H9 (cell line): ENCODE measurements around the gene SRSF7. TPM values are rescaled to one million over a fixed set of nuclear protein-coding genes. Genes with fewer than 3 reads are reported as not detected.

ENCODE experiments used
- DNase-seq: peaks from one replicate; pipeline ENCODE4 v3.0.0-alpha.2; 2017
- H2AFZ ChIP-seq: one replicate; pipeline ENCODE4 v1.6.1; 2013; ENCODE audit warnings: mild to moderate bottlenecking, low read length, control low read depth, moderate library complexity
- H2AK5ac ChIP-seq: 2 replicates; pipeline ENCODE4 v1.6.1; 2013; ENCODE audit warnings: low read length, control low read depth, mixed read lengths; ENCODE audit not compliant: insufficient read length
- H2BK120ac ChIP-seq: one replicate; pipeline ENCODE4 v1.6.1; 2013; ENCODE audit warnings: low read depth, mild to moderate bottlenecking, low read length, control low read depth, inconsistent platforms; ENCODE audit not compliant: poor library complexity, severe bottlenecking
- H2BK12ac ChIP-seq: 2 replicates; pipeline ENCODE4 v1.6.1; 2013; ENCODE audit warnings: low read length, control low read depth, mixed read lengths, low read depth; ENCODE audit not compliant: insufficient read length
- H2BK15ac ChIP-seq: 2 replicates; pipeline ENCODE4 v1.6.1; 2013; ENCODE audit warnings: low read depth, low read length, control low read depth
- H2BK20ac ChIP-seq: one replicate; pipeline ENCODE4 v1.6.1; 2013; ENCODE audit warnings: low read depth, mild to moderate bottlenecking, low read length, control low read depth, inconsistent platforms; ENCODE audit not compliant: poor library complexity, severe bottlenecking
- H2BK5ac ChIP-seq: 2 replicates; pipeline ENCODE4 v1.6.1; 2013; ENCODE audit warnings: low read length, control low read depth, mixed read lengths; ENCODE audit not compliant: insufficient read length
- H3K14ac ChIP-seq: 2 replicates; pipeline ENCODE4 v1.6.1; 2013; ENCODE audit warnings: low read length, control low read depth; ENCODE audit not compliant: insufficient read depth
- H3K18ac ChIP-seq: 2 replicates; pipeline ENCODE4 v1.6.1; 2013; ENCODE audit warnings: low read depth, mild to moderate bottlenecking, mixed read lengths, low read length, control low read depth; ENCODE audit not compliant: insufficient read length
- H3K23ac ChIP-seq: 2 replicates; pipeline ENCODE4 v1.6.1; 2013; ENCODE audit warnings: low read length, control low read depth, mixed read lengths, low read depth; ENCODE audit not compliant: insufficient read length
- H3K23me2 ChIP-seq: 2 replicates; pipeline ENCODE4 v1.6.1; 2013; ENCODE audit warnings: low read depth, mild to moderate bottlenecking, mixed read lengths, low read length, control low read depth; ENCODE audit not compliant: insufficient read length, poor library complexity, severe bottlenecking
- H3K27ac ChIP-seq: 2 replicates; pipeline ENCODE4 v1.5.1; 2013; ENCODE audit warnings: low read length, control low read depth, mixed read lengths, low read depth; ENCODE audit not compliant: insufficient read length
- H3K27me3 ChIP-seq: 2 replicates; pipeline ENCODE4 v1.6.1; 2013; ENCODE audit warnings: low read length, control low read depth, inconsistent platforms; ENCODE audit not compliant: insufficient read depth
- H3K4ac ChIP-seq: 2 replicates; pipeline ENCODE4 v1.6.1; 2013; ENCODE audit warnings: low read depth, mild to moderate bottlenecking, control low read depth, inconsistent platforms, low read length, moderate library complexity
- H3K4me1 ChIP-seq: 2 replicates; pipeline ENCODE4 v1.6.1; 2013; ENCODE audit warnings: low read length, control low read depth, inconsistent platforms; ENCODE audit not compliant: insufficient read depth
- H3K4me2 ChIP-seq: 2 replicates; pipeline ENCODE4 v1.6.1; 2013; ENCODE audit warnings: low read length, control low read depth, mixed read lengths; ENCODE audit not compliant: insufficient read length, insufficient read depth
- H3K56ac ChIP-seq: 2 replicates; pipeline ENCODE4 v1.6.1; 2013; ENCODE audit warnings: low read depth, mild to moderate bottlenecking, mixed read lengths, low read length, control low read depth; ENCODE audit not compliant: insufficient read length
- H3K79me1 ChIP-seq: 2 replicates; pipeline ENCODE4 v1.6.1; 2013; ENCODE audit warnings: low read depth, mild to moderate bottlenecking, moderate library complexity, low read length, control low read depth, inconsistent platforms; ENCODE audit not compliant: insufficient read depth, poor library complexity, severe bottlenecking
- H3K79me2 ChIP-seq: 2 replicates; pipeline ENCODE4 v1.6.1; 2013; ENCODE audit warnings: low read length, control low read depth, inconsistent platforms; ENCODE audit not compliant: insufficient read depth
- H3K9ac ChIP-seq: 2 replicates; pipeline ENCODE4 v1.6.1; 2013; ENCODE audit warnings: low read length, control low read depth, mixed read lengths; ENCODE audit not compliant: insufficient read length; ENCODE audit errors: extremely low read depth
- H3K9me3 ChIP-seq: one replicate; pipeline ENCODE4 v1.6.1; 2013; ENCODE audit warnings: low read depth, low read length, inconsistent platforms; ENCODE audit not compliant: control insufficient read depth
- H3T11ph ChIP-seq: one replicate; pipeline ENCODE4 v1.6.1; 2013; ENCODE audit warnings: mild to moderate bottlenecking, low read length, control low read depth, inconsistent platforms
- H4K20me1 ChIP-seq: one replicate; pipeline ENCODE4 v1.6.1; 2013; ENCODE audit not compliant: control insufficient read depth, insufficient read length, insufficient read depth
- H4K5ac ChIP-seq: 2 replicates; pipeline ENCODE4 v1.6.1; 2013; ENCODE audit warnings: low read depth, mild to moderate bottlenecking, mixed read lengths, low read length, control low read depth; ENCODE audit not compliant: insufficient read length
- H4K8ac ChIP-seq: replicated peaks from 2 replicates; pipeline ENCODE4 v1.6.1; 2013; ENCODE audit warnings: low read length, control low read depth, mixed read lengths, low read depth; ENCODE audit not compliant: insufficient read length
- H4K91ac ChIP-seq: 2 replicates; pipeline ENCODE4 v1.6.1; 2013; ENCODE audit warnings: low read depth, mild to moderate bottlenecking, moderate library complexity, mixed read lengths, low read length, control low read depth; ENCODE audit not compliant: insufficient read length
- H3K27ac Mint-ChIP-seq, 3 experiments: 2 replicates in 2 of 3; 3 replicates in 1 of 3; pipeline ENCODE4 v1.8.0; 2020 to 2021; ENCODE audit warnings: mixed read lengths in 3 of 3, mild to moderate bottlenecking in 1 of 3, moderate library complexity in 1 of 3
- H3K27me3 Mint-ChIP-seq: 2 replicates; pipeline ENCODE4 v1.8.0; 2021; ENCODE audit warnings: low read depth, mild to moderate bottlenecking, moderate library complexity, mixed read lengths
- H3K36me3 Mint-ChIP-seq, 3 experiments: 2 replicates in 2 of 3; 3 replicates in 1 of 3; pipeline ENCODE4 v1.8.0; 2020 to 2021; ENCODE audit warnings: low read depth in 3 of 3, mixed read lengths in 3 of 3; ENCODE audit not compliant: insufficient read depth in 1 of 3
- H3K4me1 Mint-ChIP-seq, 2 experiments: 2 replicates each; pipeline ENCODE4 v1.8.0; 2020; ENCODE audit warnings: mixed read lengths in 2 of 2
- H3K4me3 Mint-ChIP-seq, 2 experiments: 2 replicates in 1 of 2; 3 replicates in 1 of 2; pipeline ENCODE4 v1.8.0; 2020 to 2021; ENCODE audit warnings: mild to moderate bottlenecking in 2 of 2, mixed read lengths in 2 of 2, moderate library complexity in 1 of 2
- H3K9me3 Mint-ChIP-seq, 2 experiments: 2 replicates in 1 of 2; 3 replicates in 1 of 2; pipeline ENCODE4 v1.8.0; 2020; ENCODE audit warnings: mild to moderate bottlenecking in 2 of 2, mixed read lengths in 2 of 2, moderate library complexity in 1 of 2
- CTCF ChIP-seq: fragments of 200-600 bp; sonication (generic); conservative IDR thresholded peaks from 3 replicates; pipeline ENCODE4 v1.8.0; 2021; ENCODE audit warnings: antibody characterized with exemption, mild to moderate bottlenecking
- WGBS: extraction: QIAGEN DNeasy Blood & Tissue Kit; methylation state at CpG from one replicate; pipeline ENCODE4 v1.1.7; 2013; ENCODE audit warnings: missing lambda C conversion rate, low lambda C conversion rate, mixed read lengths; ENCODE audit not compliant: insufficient read length; ENCODE audit errors: extremely low coverage; 5-methylcytosine and 5-hydroxymethylcytosine counted together
- total RNA-seq: library from RNA; stranded (reverse); gene quantifications from 2 replicates; pipeline ENCODE4 v1.2.1, GENCODE V29; 2021

Gene SRSF7
- total RNA-seq, 1 experiment from 2014 or later = 576 TPM

GRCh38 chr2:38789691-38790090, 38.5 kb upstream of the SRSF7 start:
- no peaks in the 10 kb centered on the region for H3K36me3 Mint-ChIP-seq
- Histone ChIP-seq H3K4me1 (no peaks in the 10 kb centered on the region), H3K27ac (no peak overlapping the region), H3K9me3 (no peaks in the 10 kb centered on the region), H3K56ac (no peak overlapping the region), H2AFZ (no peak overlapping the region), H2BK20ac (no peak overlapping the region), H2BK15ac (no peak overlapping the region), H3T11ph (no peak overlapping the region), H3K27me3 (no peaks in the 10 kb centered on the region), H3K79me1 (no peaks in the 10 kb centered on the region), H2BK12ac (no peak overlapping the region), H3K79me2 (no peaks in the 10 kb centered on the region), H2AK5ac (no peak overlapping the region), H3K4ac (no peak overlapping the region), H2BK5ac (no peak overlapping the region), H2BK120ac (no peak overlapping the region), H4K8ac (no peak overlapping the region), H4K5ac (no peak overlapping the region), H3K4me2 (no peak overlapping the region), H3K23me2 (no peaks in the 10 kb centered on the region), H4K91ac (no peak overlapping the region), H3K23ac (no peak overlapping the region), H3K9ac (no peak overlapping the region), H4K20me1 (no peaks in the 10 kb centered on the region), H3K18ac (no peak overlapping the region), H3K14ac (no peak overlapping the region)
- no peaks in the 10 kb centered on the region for H3K9me3 Mint-ChIP-seq
- H3K27me3 Mint-ChIP-seq = no peaks in the 10 kb centered on the region
- TF ChIP-seq CTCF = no peak
- no peak overlapping the region; a peak in 1 of 7 replicates for H3K27ac Mint-ChIP-seq
- no peak for DNase-seq
- no peak overlapping the region for H3K4me3 Mint-ChIP-seq
- peaks cover 3 to 6% of the 10 kb centered on the region in 2 experiments for H3K4me1 Mint-ChIP-seq
- WGBS = no CpG with 5 or more reads among the region's 14 CpGs
